Lung (tissue), 12 donors: Measurements from ENCODE around the gene CYP2R1. TPM values are rescaled to one million over a fixed set of nuclear protein-coding genes. Genes with fewer than 3 reads are reported as not detected.

Experiments
- ATAC-seq: fragments of 200-7000 bp; cut with Tn5 transposase; one replicate; pipeline ENCODE4 v1.9.1; 2020; ENCODE audit warnings: moderate number of reproducible peaks; ENCODE audit not compliant: insufficient read depth, low FRiP score
- DNase-seq, 3 donors: peaks; one replicate each; pipeline ENCODE4 v3.0.0-alpha.2; 2013 to 2017
- H3K27ac ChIP-seq, 2 donors: one replicate each; pipeline ENCODE4 v1.5.1; 2013; ENCODE audit warnings: mild to moderate bottlenecking in 2 of 2, moderate library complexity in 2 of 2, control low read depth in 1 of 2, inconsistent platforms in 1 of 2, low read depth in 1 of 2, low read length in 1 of 2
- H3K27me3 ChIP-seq, 3 donors: one replicate each; pipeline ENCODE4 v1.5.1; 2013; ENCODE audit warnings: low read length in 2 of 3; ENCODE audit not compliant: control insufficient read depth in 3 of 3, insufficient read depth in 3 of 3
- H3K36me3 ChIP-seq, 4 donors: one replicate each; pipeline ENCODE4 v1.5.1; 2013; ENCODE audit warnings: low read length in 4 of 4, mild to moderate bottlenecking in 1 of 4, moderate library complexity in 1 of 4; ENCODE audit not compliant: control insufficient read depth in 4 of 4, insufficient read depth in 4 of 4
- H3K4me1 ChIP-seq, 5 donors: one replicate each; pipeline ENCODE4 v1.5.1; 2013; ENCODE audit warnings: low read length in 5 of 5, mild to moderate bottlenecking in 2 of 5, moderate library complexity in 1 of 5; ENCODE audit not compliant: control insufficient read depth in 5 of 5, insufficient read depth in 5 of 5
- H3K4me3 ChIP-seq: one replicate; pipeline ENCODE4 v1.5.1; 2013; ENCODE audit warnings: mild to moderate bottlenecking, control low read depth, moderate library complexity
- H3K9ac ChIP-seq, 2 donors: one replicate each; pipeline ENCODE4 v1.5.1; 2013; ENCODE audit warnings: low read length in 2 of 2, control low read depth in 1 of 2; ENCODE audit not compliant: insufficient read depth in 1 of 2
- H3K9me3 ChIP-seq, 4 donors: one replicate each; pipeline ENCODE4 v1.5.1; 2013; ENCODE audit warnings: low read length in 3 of 4, mild to moderate bottlenecking in 1 of 4, moderate library complexity in 1 of 4; ENCODE audit not compliant: control insufficient read depth in 4 of 4, insufficient read depth in 3 of 4
- CTCF ChIP-seq: IDR thresholded peaks from 2 replicates; pipeline ENCODE4 v1.5.1; 2012; ENCODE audit warnings: mild to moderate bottlenecking; ENCODE audit errors: control extremely low read depth, extremely low read depth
- WGBS, 2 donors: extraction: QIAGEN DNeasy Blood & Tissue Kit; methylation state at CpG; one replicate each; pipeline ENCODE4 v1.1.7; 2013; 5-methylcytosine and 5-hydroxymethylcytosine counted together
- polyA plus RNA-seq, 2 donors: library from polyadenylated mRNA; stranded (reverse); fragments of 200-250 nt; gene quantifications; one replicate each; pipeline ENCODE4 v1.2.1, GENCODE V29; 2013
- total RNA-seq, 2 donors: library from RNA; depleted of rRNA in 1 of 2; stranded (reverse); fragments of >200 nt in 1 of 2; gene quantifications; one replicate each; pipeline ENCODE4 v1.2.1, GENCODE V29; 2014 to 2021
- donor health status: control.
- donor health status: control.
- donor health status: Bipolar disorder and iron deficiency.
- donor health status: healthy.
- donor health status: DM: yes; HTN: yes; CAD: no.

The CYP2R1 gene
- total and polyA plus RNA-seq, 4 donors: 9.9 to 33.4 (median 19.2) TPM

GRCh38 chr11:14932447-14932846 lies 40.4 kb upstream of the CYP2R1 start:
- DNase-seq (no peak), ATAC-seq (no peak)
- no peak for TF ChIP-seq CTCF
- H3K4me1 ChIP-seq: no peaks in the 10 kb centered on the region
- no peaks in the 10 kb centered on the region for H3K36me3 ChIP-seq
- no peaks in the 10 kb centered on the region for H3K27me3 ChIP-seq
- H3K27ac ChIP-seq: no peak overlapping the region
- H3K4me3 ChIP-seq: no peak overlapping the region
- H3K9ac ChIP-seq: no peak overlapping the region
- peaks cover 0 to 2% (median 0%) of the 10 kb centered on the region in 4 donors for H3K9me3 ChIP-seq

- DNase-seq: no peak
- no peaks in the 10 kb centered on the region for H3K4me1 ChIP-seq
- TF ChIP-seq CTCF: no peak
- no peak overlapping the region for H3K4me3 ChIP-seq
- H3K27ac ChIP-seq: no peak overlapping the region
- H3K9ac ChIP-seq: no peak overlapping the region
- no peaks in the 10 kb centered on the region for H3K36me3 ChIP-seq
- 75 to 81% methylated on average over 2 of the region's 2 CpGs for WGBS, 2 donors
- no peak for ATAC-seq
- no peaks in the 10 kb centered on the region for H3K27me3 ChIP-seq
- peaks cover 0 to 4% (median 0%) of the 10 kb centered on the region in 4 donors for H3K9me3 ChIP-seq
These were observed 38.3 kb upstream of the CYP2R1 start for GRCh38 chr11:14930369-14930768.

GRCh38 chr11:14927146-14927545 lies 35.1 kb upstream of the CYP2R1 start:
- H3K4me1 ChIP-seq: no peaks in the 10 kb centered on the region
- peaks cover 0 to 3% (median 0%) of the 10 kb centered on the region in 3 donors for H3K27me3 ChIP-seq
- peaks cover 0 to 4% (median 0%) of the 10 kb centered on the region in 4 donors for H3K9me3 ChIP-seq
- no peaks in the 10 kb centered on the region for H3K36me3 ChIP-seq
- no peak overlapping the region for H3K9ac ChIP-seq
- no peak for ATAC-seq
- DNase-seq: no peak
- no peak overlapping the region for H3K4me3 ChIP-seq
- H3K27ac ChIP-seq: no peak overlapping the region
- no peak for TF ChIP-seq CTCF

- Histone ChIP-seq H3K4me3 (no peak overlapping the region), H3K27me3 (peaks cover 0 to 3% (median 0%) of the 10 kb centered on the region in 3 donors), H3K36me3 (no peaks in the 10 kb centered on the region), H3K4me1 (no peaks in the 10 kb centered on the region), H3K9me3 (peaks cover 0 to 3% (median 0%) of the 10 kb centered on the region in 4 donors), H3K27ac (no peak overlapping the region), H3K9ac (no peak overlapping the region)
- no peak for DNase-seq
- TF ChIP-seq CTCF: no peak
- WGBS, 2 donors: 92 to 95% methylated on average over 3 of the region's 3 CpGs
- no peak for ATAC-seq
These were observed 32.3 kb upstream of the CYP2R1 start for GRCh38 chr11:14924318-14924717.
